AG04449 (cell line): ENCODE measurements around the gene AKR1A1.

Source experiments
- CTCF ChIA-PET: fragments of 350-600 bp; formaldehyde crosslinking; extraction: SDS; loops from one replicate; lab custom pipeline; 2021; ENCODE audit warnings: antibody characterized with exemption; lab: Yijun Ruan, JAX
- POLR2A ChIA-PET: fragments of 400-600, 350-600 bp; formaldehyde crosslinking; extraction: SDS; loops from one replicate; lab custom pipeline; 2020; ENCODE audit warnings: antibody characterized with exemption, inconsistent platforms; lab: Yijun Ruan, JAX
- DNase-seq: peaks from one replicate; pipeline ENCODE4 v3.0.0-alpha.2; 2010; ENCODE audit warnings: low read depth, low spot score
- H3K4me3 ChIP-seq: 2 replicates; pipeline ENCODE4 v1.5.1; 2011; ENCODE audit warnings: low read depth, mild to moderate bottlenecking, control low read depth, low read length
- CTCF ChIP-seq: IDR thresholded peaks from one replicate; pipeline ENCODE4 v1.5.1; 2011; ENCODE audit warnings: mild to moderate bottlenecking, moderate library complexity, low read length, control low read depth, inconsistent platforms; ENCODE audit not compliant: insufficient read depth; ENCODE audit errors: missing control alignments

The AKR1A1 gene

GRCh38 chr1:45554198-45554597 lies 3.6 kb downstream of the AKR1A1 start:
- no peak for DNase-seq
- H3K4me3 ChIP-seq: no peak overlapping the region
- CTCF ChIA-PET: interaction anchor here (12.4 kb wide), 1 partner anchor 15 kb away, joined by 131 read pairs; no protein-coding TSS in a partner anchor
- no peak for TF ChIP-seq CTCF
- POLR2A ChIA-PET: interaction anchor here (2.4 kb wide), 1 partner anchor 32 kb away, joined by 9 read pairs; the partner anchor contains the start of gene PRDX1

DNA sequence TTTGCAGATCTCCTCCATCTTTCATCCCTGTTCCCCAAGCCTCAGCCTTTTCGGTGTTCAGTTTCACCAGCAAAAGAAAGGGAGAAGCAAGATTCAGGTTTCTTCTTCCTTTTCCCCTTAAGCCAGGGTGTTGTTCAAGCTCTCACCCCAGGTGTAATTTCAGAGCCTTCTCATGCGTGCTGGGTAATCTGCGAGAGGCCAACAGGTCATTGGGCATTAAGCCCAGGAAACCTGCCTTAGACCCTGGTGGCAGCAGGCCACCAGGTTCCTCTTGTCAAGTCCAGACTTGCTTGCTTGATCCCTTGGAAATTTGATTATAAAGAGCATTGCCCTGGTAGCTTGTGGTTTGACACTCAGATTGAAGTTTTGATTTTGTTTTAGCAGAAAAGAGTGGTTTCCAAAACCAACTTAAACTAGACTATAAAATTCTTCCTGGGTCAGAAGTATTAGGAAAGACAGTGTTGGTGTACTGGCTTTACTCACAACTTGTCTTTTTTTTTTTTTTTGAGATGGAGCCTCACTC lies 6.9 kb downstream of the AKR1A1 start:
- TF ChIP-seq CTCF: no peak
- DNase-seq: no peak
- POLR2A ChIA-PET: interaction anchor here (1.3 kb wide), 1 partner anchor 36 kb away, joined by 6 read pairs; the partner anchor contains the start of gene PRDX1
- no peak overlapping the region for H3K4me3 ChIP-seq
- CTCF ChIA-PET: interaction anchor here (0.7 to 12.4 kb wide), 2 partner anchors 12 to 212 kb away, joined by 3 to 131 read pairs; no protein-coding TSS in a partner anchor

DNA sequence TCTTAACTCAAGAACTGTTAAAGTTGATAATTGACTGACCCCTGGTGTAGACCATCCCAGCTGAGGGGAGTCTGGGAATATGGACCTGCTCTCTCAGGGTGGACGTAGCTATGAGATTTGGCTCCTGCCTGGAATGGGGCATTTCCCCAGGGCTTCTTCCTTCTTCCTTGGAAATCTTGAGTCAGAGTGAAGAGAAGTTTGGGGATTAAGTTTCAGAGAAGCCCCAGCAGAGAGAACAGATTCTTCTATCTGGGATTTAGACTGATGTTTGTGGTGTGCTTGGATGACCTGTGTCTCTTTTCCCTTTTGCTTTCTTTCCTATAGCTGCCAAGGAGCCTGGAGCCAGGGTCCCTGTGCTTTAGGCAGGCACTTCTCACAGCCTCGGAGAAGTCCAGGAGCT lies 13.2 kb downstream of the AKR1A1 start:
- H3K4me3 ChIP-seq: no peak overlapping the region
- CTCF ChIA-PET: interaction anchor here (0.9 to 1.6 kb wide), 2 partner anchors 11 to 51 kb away, joined by 4 read pairs; no protein-coding TSS in a partner anchor
- no peak for TF ChIP-seq CTCF
- POLR2A ChIA-PET: interaction anchor here (1.4 kb wide), 1 partner anchor 42 kb away, joined by 9 read pairs; the partner anchor contains the start of gene PRDX1
- no peak for DNase-seq

GRCh38 chr1:45566722-45567121 lies 16.1 kb downstream of the AKR1A1 start:
- POLR2A ChIA-PET: interaction anchor here (0.6 to 1.4 kb wide), 4 partner anchors 16 to 263 kb away, joined by 3 to 6 read pairs (median 5); partner anchors contain the start of gene PRDX1
- H3K4me3 ChIP-seq: no peak overlapping the region
- TF ChIP-seq CTCF: no peak
- DNase-seq: no peak
- CTCF ChIA-PET: interaction anchor here (0.7 to 8.4 kb wide), 9 partner anchors 9 to 552 kb away, joined by 3 to 150 read pairs (median 5); partner anchors contain the start of genes AKR1A1, CCDC163 and MMACHC

DNA sequence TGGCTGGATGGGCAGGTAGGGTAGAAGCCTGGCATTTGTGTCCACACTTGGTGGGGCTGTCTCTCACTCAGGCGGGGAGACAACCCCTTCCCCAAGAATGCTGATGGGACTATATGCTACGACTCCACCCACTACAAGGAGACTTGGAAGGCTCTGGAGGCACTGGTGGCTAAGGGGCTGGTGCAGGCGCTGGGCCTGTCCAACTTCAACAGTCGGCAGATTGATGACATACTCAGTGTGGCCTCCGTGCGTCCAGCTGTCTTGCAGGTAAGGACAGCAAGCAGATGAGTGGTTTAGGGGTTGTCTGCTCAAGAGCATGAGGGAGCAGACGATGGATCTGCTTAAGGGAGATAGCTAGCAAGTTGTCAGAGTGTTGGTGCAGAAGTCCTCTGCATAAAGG lies 17.3 kb downstream of the AKR1A1 start:
- no peak for DNase-seq
- no peak overlapping the region for H3K4me3 ChIP-seq
- no peak for TF ChIP-seq CTCF
- CTCF ChIA-PET: interaction anchor here (1.4 to 8.4 kb wide), 14 partner anchors 12 to 655 kb away, joined by 3 to 150 read pairs (median 16); partner anchors contain the start of genes AKR1A1, CCDC163, MMACHC and NASP
- POLR2A ChIA-PET: interaction anchor here (1.3 to 3.5 kb wide), 2 partner anchors 17 to 47 kb away, joined by 8 to 22 read pairs; partner anchors contain the start of genes AKR1A1 and PRDX1

DNA sequence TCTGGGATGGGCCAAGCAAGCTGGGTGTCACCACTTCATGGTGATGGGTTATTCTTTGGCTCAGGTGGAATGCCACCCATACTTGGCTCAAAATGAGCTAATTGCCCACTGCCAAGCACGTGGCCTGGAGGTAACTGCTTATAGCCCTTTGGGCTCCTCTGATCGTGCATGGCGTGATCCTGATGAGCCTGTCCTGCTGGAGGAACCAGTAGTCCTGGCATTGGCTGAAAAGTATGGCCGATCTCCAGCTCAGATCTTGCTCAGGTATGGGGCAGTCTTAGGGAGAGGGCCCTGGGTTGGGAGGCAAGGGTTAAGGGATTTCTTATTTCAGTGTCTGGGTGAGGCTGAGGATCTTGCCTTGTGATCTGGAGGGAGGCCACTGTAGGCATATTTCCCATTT lies 17.8 kb downstream of the AKR1A1 start:
- POLR2A ChIA-PET: interaction anchor here (1.3 to 3.5 kb wide), 2 partner anchors 18 to 47 kb away, joined by 8 to 22 read pairs; partner anchors contain the start of genes AKR1A1 and PRDX1
- no peak for TF ChIP-seq CTCF
- CTCF ChIA-PET: interaction anchor here (0.9 to 8.4 kb wide), 16 partner anchors 13 to 655 kb away, joined by 3 to 150 read pairs (median 14); partner anchors contain the start of genes AKR1A1, CCDC163, MMACHC and NASP

More for the DNA sequence above, 17.8 kb downstream of the AKR1A1 start:
- H3K4me3 ChIP-seq: no peak overlapping the region
- DNase-seq: no peak
